PFSK-1 (cell line): ENCODE data around the gene ZNF45. TPM values are rescaled to one million over a fixed set of nuclear protein-coding genes. Genes with fewer than 3 reads are reported as not detected.

Experiments
- FOXP2 ChIP-seq: optimal IDR thresholded peaks from 2 replicates; pipeline ENCODE3; 2011; ENCODE audit warnings: borderline replicate concordance, control low read depth, inconsistent platforms; ENCODE audit not compliant: insufficient read depth; ENCODE audit errors: extremely low read length, extremely low read depth
- POLR2AphosphoS5 ChIP-seq: IDR thresholded peaks from 2 replicates; pipeline ENCODE4 v1.6.1; 2012; ENCODE audit warnings: low read depth, mild to moderate bottlenecking, control low read depth, low read length, moderate library complexity
- SIN3A ChIP-seq: IDR thresholded peaks from 2 replicates; pipeline ENCODE4 v1.6.1; 2012; ENCODE audit warnings: mild to moderate bottlenecking, low read length, moderate library complexity, borderline replicate concordance; ENCODE audit not compliant: insufficient read depth
- TAF1 ChIP-seq: IDR thresholded peaks from 2 replicates; pipeline ENCODE4 v1.6.1; 2012; ENCODE audit warnings: low read length, control low read depth, borderline replicate concordance; ENCODE audit not compliant: insufficient read depth
- polyA plus RNA-seq: library from polyadenylated mRNA; unstranded; fragments of >200 nt; gene quantifications from one replicate; pipeline ENCODE4 v1.2.1, GENCODE V29; 2012; ENCODE audit warnings: low read depth, missing spikeins; ENCODE audit not compliant: insufficient read length
- TF ChIP-seq, protein P1 (sequence below), 2 experiments: IDR thresholded peaks; 2 replicates each; pipeline versions ENCODE4 v1.6.1 to v1.8.0; 2011 to 2012; ENCODE audit warnings: low read depth in 2 of 2, low read length in 2 of 2, control low read depth in 1 of 2, inconsistent platforms in 1 of 2, mild to moderate bottlenecking in 1 of 2, moderate library complexity in 1 of 2; ENCODE audit not compliant: insufficient read depth in 1 of 2

ZNF45 gene
- 4.4 TPM for polyA plus RNA-seq

DNA sequence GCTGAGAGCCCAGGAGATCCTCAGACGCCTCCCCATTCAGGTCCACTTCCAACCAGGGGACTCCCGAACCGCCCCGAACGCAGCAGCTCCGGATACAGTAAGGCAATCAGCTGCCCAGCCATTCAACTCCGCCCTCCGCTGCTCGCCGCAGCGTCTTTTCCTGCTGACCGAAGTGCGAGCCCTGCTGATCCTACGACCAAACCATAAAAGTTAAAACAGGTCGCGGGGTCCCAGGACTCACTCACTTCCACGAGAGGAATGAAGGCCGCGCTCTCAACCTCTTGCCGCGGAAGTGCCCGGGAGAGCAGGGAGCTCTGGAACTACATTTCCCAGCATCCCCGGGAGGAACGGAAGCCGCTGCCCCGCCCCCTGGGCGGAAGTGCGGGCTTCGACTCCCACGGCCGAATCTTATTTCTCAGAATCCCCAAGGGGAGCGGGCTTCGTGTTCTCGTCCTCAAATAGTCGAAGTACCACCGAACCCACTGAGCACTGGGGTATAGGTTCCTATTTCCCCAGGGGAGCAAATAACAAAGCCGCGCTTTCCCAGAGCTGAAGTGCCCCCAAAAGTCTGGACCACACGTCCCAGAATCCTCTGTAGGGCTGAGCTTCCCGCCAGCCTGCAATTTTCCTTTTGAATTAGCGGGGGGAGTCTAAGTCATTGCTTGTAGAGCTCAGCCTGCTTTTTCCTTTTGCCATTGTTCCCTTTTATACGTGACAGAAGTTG is at the start of gene ZNF45:
Gene ZNF45, minus strand, starts transcription at position 298 of the 724 bp plus-strand sequence. CDS start 13,097 bp downstream, outside the sequence.
- TF ChIP-seq FOXP2 (no peak), TAF1 (peak; percentile 71; the same call in 1 of the 2 replicates), SIN3A (no peak), POLR2AphosphoS5 (peak; percentile 90)
- TF ChIP-seq, protein P1, sequence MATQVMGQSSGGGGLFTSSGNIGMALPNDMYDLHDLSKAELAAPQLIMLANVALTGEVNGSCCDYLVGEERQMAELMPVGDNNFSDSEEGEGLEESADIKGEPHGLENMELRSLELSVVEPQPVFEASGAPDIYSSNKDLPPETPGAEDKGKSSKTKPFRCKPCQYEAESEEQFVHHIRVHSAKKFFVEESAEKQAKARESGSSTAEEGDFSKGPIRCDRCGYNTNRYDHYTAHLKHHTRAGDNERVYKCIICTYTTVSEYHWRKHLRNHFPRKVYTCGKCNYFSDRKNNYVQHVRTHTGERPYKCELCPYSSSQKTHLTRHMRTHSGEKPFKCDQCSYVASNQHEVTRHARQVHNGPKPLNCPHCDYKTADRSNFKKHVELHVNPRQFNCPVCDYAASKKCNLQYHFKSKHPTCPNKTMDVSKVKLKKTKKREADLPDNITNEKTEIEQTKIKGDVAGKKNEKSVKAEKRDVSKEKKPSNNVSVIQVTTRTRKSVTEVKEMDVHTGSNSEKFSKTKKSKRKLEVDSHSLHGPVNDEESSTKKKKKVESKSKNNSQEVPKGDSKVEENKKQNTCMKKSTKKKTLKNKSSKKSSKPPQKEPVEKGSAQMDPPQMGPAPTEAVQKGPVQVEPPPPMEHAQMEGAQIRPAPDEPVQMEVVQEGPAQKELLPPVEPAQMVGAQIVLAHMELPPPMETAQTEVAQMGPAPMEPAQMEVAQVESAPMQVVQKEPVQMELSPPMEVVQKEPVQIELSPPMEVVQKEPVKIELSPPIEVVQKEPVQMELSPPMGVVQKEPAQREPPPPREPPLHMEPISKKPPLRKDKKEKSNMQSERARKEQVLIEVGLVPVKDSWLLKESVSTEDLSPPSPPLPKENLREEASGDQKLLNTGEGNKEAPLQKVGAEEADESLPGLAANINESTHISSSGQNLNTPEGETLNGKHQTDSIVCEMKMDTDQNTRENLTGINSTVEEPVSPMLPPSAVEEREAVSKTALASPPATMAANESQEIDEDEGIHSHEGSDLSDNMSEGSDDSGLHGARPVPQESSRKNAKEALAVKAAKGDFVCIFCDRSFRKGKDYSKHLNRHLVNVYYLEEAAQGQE (IDR thresholded peaks at IDR 0.05; ENCODE audit: insufficient read depth in 1 of 2, low read depth in 2 of 2, low read length in 2 of 2): peak in 1 of 2 experiments; percentile 52; a peak in 2 of 4 replicates

DNA sequence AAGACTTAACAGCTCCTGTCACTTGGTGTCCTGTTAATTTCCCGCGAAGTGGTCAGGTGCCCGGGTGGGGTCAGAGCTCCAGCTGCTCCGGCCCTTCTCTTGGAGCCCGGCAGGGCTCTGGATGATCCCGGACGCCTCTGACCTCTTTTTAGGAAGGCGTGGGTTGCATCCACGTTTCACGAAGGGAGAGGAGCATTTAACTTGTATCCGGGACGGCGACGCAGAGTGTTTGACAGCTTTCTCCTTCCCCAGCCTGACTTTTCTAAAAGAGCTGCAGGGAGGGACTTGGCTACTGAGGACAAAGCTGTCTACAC is 49.6 kb upstream of the ZNF45 start:
- TF ChIP-seq, protein P1 (IDR thresholded peaks at IDR 0.05; ENCODE audit: insufficient read depth in 1 of 2, low read depth in 2 of 2, low read length in 2 of 2): no peak
- TF ChIP-seq SIN3A (no peak), FOXP2 (no peak), TAF1 (no peak), POLR2AphosphoS5 (no peak)

DNA sequence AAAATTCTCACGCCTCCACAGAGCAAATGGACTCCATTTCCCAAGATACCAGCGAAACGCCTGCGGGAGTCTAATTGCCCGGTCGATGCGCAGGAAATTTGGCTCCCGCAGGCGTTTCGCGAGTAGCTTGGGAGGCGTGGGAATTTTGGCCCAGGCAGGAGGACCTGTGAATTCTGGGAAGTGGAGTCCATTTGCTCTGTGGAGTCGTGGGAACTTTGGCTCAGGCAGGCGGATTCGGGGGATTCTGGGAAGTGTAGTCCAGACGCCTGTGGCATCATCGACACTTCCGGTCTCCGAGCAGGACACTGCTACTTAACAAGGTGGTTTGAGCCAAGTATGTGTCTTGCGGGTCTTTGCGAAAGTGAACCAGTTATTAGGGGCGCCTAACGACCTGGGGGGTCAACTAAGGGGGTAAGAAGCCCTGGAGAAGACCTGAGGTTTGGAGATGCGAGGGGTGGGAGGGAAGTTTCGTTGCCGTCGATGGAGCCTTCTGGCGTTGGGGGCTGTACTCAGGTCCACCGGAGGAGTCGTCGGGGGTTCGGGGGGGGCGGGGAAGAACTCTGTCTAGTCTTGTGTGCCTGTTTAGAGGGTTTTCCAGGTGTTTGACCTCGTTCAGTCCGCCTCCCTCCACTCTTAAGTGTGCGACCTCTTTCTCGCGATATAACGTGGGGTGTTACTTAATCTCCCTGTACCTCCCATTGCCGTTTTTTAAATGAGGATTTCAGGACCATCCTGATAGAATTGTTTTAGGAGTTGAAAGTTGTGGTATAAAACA is 49.0 kb upstream of the ZNF45 start, which contains the start of gene ZNF155:
Gene ZNF155, plus strand, starts transcription at position 277 of the 775 bp plus-strand sequence. CDS start 4,356 bp downstream, outside the sequence.
- peak; percentile 83; the same call in 1 of the 2 replicates for TF ChIP-seq TAF1
- no peak for TF ChIP-seq SIN3A
- TF ChIP-seq, protein P1 (IDR thresholded peaks at IDR 0.05; ENCODE audit: insufficient read depth in 1 of 2, low read depth in 2 of 2, low read length in 2 of 2): no peak
- TF ChIP-seq FOXP2: peak; percentile 66
- peak; percentile 76 for TF ChIP-seq POLR2AphosphoS5

DNA sequence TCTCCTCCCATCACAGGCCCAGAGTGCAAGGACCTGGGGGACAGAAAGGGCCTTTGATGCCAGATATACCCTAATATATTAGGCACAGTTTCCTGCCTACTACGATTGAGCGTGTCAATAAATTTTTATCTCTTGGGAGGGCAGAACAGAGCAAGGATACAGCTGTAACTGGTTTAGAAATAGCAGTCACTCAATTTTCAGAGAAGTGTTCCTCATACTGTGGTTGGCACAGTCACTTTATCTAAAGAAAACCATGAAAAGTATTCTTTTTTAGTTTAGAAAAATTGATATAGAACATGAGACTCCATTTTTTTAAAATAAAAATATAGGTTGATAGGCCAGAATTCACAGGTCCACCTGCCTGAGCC is 48.4 kb upstream of the ZNF45 start:
- TF ChIP-seq SIN3A (no peak), TAF1 (no peak), POLR2AphosphoS5 (no peak), FOXP2 (no peak)
- TF ChIP-seq, protein P1 (IDR thresholded peaks at IDR 0.05; ENCODE audit: insufficient read depth in 1 of 2, low read depth in 2 of 2, low read length in 2 of 2): no peak
